HTR-8/SVneo (cell line): Measurements from ENCODE around the gene CRY1.
"Not testable (repeated sequence)": the region's sequence is repeated elsewhere in the genome, so short reads cannot be mapped to it uniquely, and the experiment has no call there.

Source experiments
- DNase-seq: peaks from one replicate; pipeline ENCODE4 v3.0.0; 2011; ENCODE audit warnings: low spot score, mixed read lengths; ENCODE audit not compliant: insufficient read length
- FAIRE-seq: peaks from 2 replicates; lab custom pipeline; 2011; peaks lifted over from hg19 to GRCh38; lab: Jason Lieb, UNC

The CRY1 gene

GRCh38 chr12:107109726-107110719, 16.7 kb upstream of the CRY1 start:
- no peak for DNase-seq
- FAIRE-seq: no peak

GRCh38 chr12:107108995-107109508, 15.7 kb upstream of the CRY1 start:
- DNase-seq (no peak), FAIRE-seq (no peak)

- FAIRE-seq, DNase-seq: not testable (repeated sequence)
These were observed 15.0 kb upstream of the CRY1 start for GRCh38 chr12:107108366-107108765.

GRCh38 chr12:107107381-107107780, 14.0 kb upstream of the CRY1 start:
- FAIRE-seq: no peak

GRCh38 chr12:107106241-107107025, 13.1 kb upstream of the CRY1 start:
- no peak for DNase-seq
- FAIRE-seq: no peak

More at GRCh38 chr12:107107381-107107780, 14.0 kb upstream of the CRY1 start:
- no peak for DNase-seq

- FAIRE-seq (no peak), DNase-seq (no peak)
These were observed 12.0 kb upstream of the CRY1 start for GRCh38 chr12:107105410-107105703.

GRCh38 chr12:107103516-107103915, 10.2 kb upstream of the CRY1 start:
- DNase-seq (no peak), FAIRE-seq (no peak)

GRCh38 chr12:107103097-107103496, 9.7 kb upstream of the CRY1 start:
- DNase-seq (no peak), FAIRE-seq (no peak)

GRCh38 chr12:107102294-107102693, 8.9 kb upstream of the CRY1 start:
- FAIRE-seq: no peak
- DNase-seq: no peak

GRCh38 chr12:107101651-107102050, 8.3 kb upstream of the CRY1 start:
- DNase-seq (no peak), FAIRE-seq (no peak)

- no peak for FAIRE-seq
These were observed 6.6 kb upstream of the CRY1 start for GRCh38 chr12:107099917-107100316.

GRCh38 chr12:107096571-107096970, 3.2 kb upstream of the CRY1 start:
- DNase-seq: no peak
- FAIRE-seq: no peak

More at GRCh38 chr12:107099917-107100316, 6.6 kb upstream of the CRY1 start:
- DNase-seq: no peak

- DNase-seq: no peak
- FAIRE-seq: no peak
These were observed 767 bp upstream of the CRY1 start for GRCh38 chr12:107094183-107094448.

- FAIRE-seq: no peak
- DNase-seq: no peak
These were observed 506 bp downstream of the CRY1 start for GRCh38 chr12:107092669-107093416.

GRCh38 chr12:107091989-107092641, 1.2 kb downstream of the CRY1 start:
- peak; percentile 66 for DNase-seq
- no peak for FAIRE-seq

- FAIRE-seq: no peak
- DNase-seq: no peak
These were observed 2.0 kb downstream of the CRY1 start for GRCh38 chr12:107091381-107091780.

- no peak for FAIRE-seq
- no peak for DNase-seq
These were observed 2.6 kb downstream of the CRY1 start for GRCh38 chr12:107090711-107091110.

GRCh38 chr12:107088912-107089311, 4.4 kb downstream of the CRY1 start:
- FAIRE-seq: no peak
- DNase-seq: no peak

GRCh38 chr12:107086314-107086713, 7.0 kb downstream of the CRY1 start:
- no peak for FAIRE-seq
- no peak for DNase-seq

- DNase-seq (no peak), FAIRE-seq (no peak)
These were observed 11.6 kb downstream of the CRY1 start for GRCh38 chr12:107081778-107082177.
